HG03460 (cell line): ENCODE measurements around the gene KIF23.

Experiments
- ATAC-seq: cut with Tn5 transposase; IDR thresholded peaks from one replicate; pipeline ENCODE4 v1.9.1; 2021; ENCODE audit not compliant: unreplicated experiment

KIF23 gene

DNA sequence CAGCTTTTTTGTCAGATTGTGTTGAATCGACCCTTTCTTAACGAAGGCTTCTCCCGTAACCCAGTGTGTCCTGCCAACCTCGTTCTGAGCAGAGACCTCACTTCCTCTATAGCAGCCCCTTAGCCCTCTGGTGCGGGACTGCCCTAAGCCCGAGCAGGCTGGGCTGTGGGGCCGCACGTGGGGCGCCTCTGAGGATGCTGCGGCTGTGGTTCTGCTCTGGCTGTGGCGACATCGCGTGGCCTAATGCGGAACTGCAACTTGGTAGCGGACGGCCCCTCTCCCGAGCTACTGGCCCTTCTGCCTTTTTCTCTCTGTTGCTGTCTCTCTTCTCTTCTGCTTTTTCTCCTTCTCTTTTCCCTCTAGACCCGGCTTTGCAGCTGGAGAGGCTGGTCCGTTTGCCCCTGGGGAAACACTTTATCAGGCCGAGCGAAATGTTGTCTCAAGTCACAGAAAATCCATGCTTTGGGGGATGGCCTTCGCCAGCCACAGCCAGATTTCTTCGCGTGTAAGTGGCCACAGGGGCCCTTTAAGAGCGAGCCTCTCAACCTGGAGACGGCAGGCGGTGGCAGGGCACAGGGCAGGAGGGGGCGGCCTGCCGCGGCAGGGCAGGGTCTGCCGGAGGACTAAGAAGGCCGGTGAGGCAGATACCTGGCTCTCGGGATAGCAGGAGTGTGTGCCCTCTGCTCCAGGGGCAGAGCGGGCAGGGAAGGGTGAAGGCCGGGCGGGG is 19.4 kb upstream of the KIF23 start:
- no peak for ATAC-seq

DNA sequence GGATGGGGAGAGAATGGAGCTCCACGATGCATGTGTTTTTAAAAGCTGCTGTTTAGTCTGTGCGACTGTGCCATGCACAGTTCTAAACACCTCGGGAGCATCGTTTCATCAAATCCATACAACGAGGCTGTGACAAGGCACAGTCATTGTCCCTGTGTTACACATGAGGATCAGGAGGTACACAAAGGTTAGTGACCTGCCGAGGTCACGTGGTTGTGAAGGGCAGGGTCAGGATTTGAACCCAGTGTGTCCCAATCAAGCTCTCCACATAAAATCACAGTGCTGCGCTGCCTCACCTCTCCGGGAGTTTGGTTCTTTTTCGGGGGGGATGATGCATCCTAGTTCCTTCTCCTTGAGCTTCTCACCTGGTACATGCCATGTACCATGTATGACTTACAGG is 18.7 kb upstream of the KIF23 start:
- ATAC-seq: no peak

DNA sequence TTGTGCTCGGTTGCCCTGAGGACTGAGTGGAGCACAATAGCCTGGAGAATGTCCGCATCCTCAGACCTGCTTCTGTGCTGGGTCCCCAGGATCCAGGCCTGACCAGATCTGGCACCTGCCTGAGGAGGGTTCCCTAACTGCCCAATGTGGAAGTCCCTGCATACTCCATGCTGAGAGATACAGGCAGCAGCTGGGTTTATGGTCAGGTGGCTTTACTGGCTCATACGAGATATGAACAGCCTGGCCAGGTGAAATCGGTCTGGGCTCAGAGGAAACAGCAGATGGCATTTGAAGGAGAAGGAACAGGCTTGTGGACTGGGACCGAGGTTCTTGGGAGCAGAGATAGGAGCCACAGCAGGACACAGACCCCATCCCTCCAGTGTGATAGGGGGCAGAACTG is 18.2 kb upstream of the KIF23 start:
- ATAC-seq: no peak

DNA sequence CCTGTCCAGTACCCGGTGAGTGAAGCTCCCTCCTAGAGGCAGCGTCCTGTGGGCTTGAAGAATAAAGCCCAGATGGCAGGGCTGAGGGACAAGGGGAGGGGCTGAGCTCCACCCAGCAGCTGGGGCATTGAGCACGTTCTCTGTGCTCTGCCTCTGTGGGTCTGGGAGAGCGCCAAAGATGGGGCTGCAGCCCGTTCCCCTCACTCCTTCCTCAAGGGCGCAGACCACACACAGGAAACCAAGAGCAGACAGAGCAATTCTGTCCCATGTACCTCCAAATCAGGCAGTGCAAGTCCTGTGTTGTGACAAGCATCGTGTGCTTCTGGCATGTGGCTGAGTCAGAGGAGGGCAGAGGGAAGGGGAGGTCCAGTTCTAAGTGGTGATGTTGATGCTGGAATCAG is 15.7 kb upstream of the KIF23 start:
- ATAC-seq: no peak

DNA sequence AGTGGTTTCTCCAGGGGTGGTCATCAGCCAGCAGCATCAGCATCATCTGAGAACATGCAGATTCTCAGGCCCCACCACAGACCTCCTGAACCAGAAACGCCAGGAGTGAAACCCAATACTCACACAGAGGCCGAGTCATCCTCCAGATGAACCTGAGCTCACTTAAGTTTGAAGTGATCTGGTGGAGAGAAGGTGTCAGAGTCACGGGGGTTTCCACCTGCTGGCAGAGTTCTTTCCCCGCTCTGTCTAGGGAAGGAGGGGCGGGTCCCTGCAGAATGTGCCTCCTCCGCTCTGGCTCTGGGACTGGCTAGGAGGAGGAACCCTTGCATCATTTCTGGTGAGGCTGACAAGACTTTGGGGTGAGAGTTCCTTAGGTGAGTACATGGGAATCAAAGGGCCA is 13.3 kb upstream of the KIF23 start:
- no peak for ATAC-seq

DNA sequence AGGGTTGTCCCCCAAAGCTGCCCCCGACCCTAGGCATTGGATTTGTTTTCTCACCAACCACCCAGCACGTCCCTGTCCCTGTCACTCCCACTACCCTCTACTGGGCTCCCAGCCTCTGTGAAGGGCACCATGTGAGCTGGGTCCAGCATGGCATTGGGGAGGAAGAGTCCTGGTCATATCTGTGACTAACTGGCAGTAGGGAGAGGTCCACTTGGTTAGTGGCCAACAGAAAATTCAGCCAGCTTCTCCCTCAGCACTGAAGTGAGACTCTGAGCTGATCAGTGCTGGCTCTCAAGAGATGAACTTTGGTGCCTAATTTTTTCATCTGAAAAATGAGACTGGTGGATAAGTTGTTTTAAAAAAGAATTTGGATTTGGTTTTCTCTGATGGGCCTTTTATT is 11.3 kb upstream of the KIF23 start:
- no peak for ATAC-seq

DNA sequence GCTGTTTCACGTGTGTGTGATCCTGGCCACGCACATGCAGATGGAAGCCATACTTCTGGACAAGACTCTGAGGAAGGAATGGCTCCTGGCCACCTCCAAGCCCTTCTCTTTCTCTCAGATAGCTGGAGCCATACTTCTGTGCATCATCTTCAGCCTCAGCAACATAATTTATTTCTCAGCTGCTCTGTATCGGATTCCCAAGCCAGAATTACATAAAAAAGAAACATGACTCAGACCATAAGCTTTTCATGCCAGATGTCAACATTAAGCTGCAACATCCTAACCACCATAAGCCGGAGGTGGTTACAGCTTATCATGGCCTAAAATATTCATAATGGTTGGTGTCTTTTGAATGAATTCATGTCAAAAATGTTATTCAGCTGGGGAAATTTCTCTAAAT is 10.6 kb upstream of the KIF23 start:
- no peak for ATAC-seq

DNA sequence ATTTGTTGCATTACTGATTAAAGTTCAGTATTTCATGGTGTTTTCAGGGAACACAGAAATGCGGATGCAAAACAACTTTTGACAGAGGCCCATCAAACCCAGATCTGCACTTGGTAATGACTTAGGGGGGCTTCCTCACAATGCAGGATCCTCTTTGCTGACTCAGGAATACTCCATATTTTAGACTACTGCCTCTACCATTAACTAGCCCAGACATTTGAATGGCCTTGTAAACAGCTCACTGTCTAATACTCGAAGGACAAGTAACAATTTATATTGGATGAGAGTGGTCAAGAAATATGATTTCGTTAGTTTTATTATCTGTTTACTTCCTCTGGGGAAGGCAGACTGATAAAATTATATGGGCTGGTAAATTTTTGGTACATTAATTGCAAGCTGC is 9.0 kb upstream of the KIF23 start:
- ATAC-seq: no peak

DNA sequence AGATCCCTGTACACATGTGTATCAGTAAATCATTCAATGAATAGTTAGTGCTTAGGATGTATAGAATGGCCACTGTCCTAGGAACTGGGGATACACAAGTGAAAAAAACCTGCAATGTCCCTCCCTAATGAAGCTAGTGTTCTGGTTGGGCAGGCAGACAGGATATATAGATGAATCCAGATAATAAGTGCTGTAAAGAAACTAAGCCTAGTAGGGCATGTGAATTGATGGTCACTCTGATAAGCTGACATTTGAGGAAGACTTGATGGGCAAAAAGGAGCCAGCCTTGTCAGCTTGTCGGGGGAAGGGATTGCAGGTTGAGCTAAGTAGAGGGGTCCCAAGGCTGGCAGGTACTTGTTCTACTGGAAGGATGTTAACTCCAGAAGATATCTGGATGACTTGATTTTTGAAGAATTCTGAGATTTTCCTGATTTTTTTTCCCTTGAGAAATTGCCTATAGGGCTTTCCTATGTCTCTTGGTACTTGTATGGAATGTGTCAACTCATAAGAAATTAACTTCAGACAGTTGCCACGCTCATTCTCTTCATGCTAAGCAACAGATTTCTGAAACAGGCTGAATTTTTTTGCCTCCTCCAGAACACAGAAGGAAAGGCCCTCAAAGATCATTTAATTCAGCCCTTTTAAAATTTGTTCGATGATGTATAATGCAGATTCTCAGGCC is 6.3 kb upstream of the KIF23 start:
- no peak for ATAC-seq

DNA sequence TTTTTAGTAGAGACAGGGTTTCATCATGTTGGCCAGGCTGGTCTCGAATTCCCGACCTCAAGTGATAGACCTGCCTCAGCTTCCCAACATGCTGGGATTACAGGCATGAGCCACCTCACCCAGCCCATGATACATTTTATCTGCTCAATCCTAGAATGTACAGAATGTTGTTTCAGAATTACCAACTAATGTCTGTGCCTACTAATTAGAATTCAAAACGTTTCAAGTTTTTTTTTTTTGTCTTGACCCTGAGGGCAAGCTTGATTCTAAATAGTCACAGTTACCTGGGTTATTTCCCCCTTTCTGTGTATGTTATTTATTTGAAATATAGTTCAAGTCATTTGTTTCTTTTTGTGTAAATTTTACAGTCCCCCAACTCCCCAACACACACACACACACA is 5.3 kb upstream of the KIF23 start:
- no peak for ATAC-seq

DNA sequence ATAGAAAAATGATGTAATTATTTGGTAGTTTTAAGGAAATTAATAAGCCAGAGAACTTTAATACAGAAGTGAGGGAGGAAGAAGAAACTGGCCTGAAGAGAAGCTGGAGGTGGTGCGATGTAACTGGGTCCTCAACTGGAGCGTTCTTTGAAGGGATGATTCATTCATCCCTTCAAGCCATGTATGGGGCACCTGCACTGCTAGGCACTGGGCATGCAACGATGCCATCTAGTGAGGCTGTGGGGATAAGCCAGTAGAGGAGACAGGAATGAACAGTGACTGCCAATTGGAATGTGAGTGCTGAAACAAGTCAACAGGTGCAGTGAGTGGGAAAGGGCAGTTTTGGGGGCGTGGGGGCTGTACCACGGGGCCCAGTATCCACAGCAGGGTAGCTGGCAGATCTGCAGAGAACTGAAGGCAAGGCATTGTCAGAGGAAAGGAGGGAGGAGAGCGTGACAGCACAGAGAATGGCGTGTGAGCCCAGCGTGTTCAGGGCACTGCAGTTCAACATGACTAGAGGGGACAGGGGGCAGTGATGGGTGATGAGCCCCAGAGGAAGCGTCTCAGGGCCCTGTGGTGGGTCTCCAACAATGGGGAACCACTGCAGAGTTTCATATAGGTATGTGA is 3.8 kb upstream of the KIF23 start:
- ATAC-seq: no peak

DNA sequence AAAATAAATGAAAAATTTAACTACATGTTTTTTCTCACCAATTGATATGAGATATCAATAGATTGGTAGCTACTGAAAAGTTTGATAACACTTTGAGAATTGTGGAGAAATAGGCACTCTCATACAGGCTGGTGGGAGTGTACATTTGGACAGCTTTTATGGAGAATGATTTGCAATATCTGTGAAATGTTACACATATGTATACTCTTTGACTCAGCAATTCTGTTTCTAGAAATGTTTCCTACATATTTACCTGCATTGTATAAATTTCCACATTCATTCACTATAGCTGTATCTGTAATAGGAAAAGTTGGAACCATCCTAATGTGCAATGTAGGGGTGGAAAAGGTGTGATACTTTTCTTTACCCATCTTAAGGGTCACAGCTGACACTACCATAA is 1.9 kb upstream of the KIF23 start:
- no peak for ATAC-seq

DNA sequence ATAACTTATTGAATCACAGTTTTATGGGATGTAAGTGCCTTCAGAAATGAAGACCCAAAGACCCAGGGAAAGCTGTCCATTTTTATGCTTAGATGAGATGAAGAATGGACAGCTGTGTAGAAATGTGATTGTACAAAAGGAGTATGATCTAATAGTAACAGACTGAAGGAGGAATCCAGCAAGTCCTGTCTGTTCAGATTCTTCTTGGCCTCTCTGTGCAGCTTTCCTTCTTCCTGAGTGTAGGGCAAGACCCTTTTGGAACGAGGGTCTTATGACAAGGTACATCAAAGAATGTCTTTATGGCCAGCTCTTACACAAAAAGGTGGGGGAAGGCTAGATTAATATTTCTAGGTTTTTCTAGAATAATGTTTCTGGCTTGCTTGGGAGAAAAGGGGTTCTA is 1.4 kb upstream of the KIF23 start:
- no peak for ATAC-seq

DNA sequence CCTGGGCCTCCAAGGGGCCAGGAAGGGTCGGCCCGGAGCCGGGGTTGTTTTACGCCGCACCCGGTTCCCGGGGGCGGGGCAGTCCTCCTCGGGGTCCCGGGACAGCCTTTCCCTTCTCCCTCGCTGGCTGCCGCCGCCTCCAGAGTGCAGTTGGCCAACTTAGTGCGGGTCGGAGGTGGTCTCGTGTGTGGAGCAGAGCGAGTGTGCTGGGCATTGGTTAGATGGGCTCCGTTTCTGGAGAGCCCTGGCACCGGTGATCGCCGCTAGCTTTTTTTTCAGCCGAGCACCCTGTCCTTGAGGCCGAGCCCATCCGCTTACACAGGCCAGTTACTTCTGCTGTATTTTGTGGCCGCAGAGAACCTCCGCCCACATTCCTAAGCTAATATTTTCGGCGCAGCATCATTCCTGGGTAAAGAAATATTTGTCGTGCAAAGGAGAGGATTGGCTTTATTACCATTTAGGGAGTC is 585 bp downstream of the KIF23 start:
- ATAC-seq: peak; percentile 49

DNA sequence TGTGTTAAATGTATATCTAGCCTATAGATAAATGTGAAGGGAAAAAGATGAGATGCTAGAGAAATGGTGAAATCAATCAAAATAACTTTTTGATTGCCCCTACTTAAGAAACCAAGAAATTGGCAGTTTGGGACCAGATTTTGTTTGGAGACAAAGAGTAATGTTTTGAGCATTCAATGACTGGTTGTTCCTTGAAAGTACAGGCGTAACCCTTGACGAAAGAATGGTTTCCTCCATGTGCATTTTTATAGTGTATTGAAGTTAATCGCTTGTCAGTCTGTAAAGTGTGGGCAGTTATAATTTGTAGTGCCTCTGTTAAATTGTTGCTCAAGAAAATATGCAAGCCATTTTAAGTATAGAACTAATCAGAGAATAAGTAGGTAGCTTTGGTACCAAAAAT is 1.2 kb downstream of the KIF23 start:
- no peak for ATAC-seq

DNA sequence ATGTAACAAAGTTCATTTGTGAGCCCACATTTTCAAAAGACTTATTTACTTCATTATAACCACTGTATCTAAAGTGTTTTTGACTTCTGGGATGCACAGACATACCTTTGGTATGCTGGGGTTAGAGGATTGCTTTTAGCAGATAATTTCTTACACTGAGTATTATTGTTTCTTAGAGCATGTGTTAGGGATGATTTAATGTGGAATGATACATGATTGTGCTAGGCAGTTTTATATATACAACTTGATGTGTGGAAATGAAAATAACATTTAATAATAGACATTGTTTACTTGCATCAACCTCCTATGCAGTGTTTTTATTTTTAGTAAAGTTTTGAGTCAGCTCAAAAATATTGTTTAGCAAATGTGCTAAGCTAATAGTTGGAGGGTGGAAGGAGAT is 3.4 kb downstream of the KIF23 start:
- ATAC-seq: no peak

DNA sequence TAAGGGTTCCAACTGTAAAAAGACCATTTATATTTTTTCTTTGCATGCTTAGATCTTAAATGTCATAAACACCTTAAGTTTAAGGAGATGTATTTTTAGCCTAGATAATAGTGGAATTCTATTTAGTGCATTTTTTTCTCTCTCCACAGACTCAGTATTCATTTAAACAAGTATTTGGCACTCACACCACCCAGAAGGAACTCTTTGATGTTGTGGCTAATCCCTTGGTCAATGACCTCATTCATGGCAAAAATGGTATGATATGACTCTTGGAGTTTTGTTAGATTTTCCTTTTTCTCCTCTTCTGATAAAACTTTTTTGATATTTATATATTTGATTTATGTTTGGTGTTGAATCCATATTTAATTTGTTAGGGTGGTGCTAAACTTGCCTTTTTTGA is 7.3 kb downstream of the KIF23 start:
- no peak for ATAC-seq

DNA sequence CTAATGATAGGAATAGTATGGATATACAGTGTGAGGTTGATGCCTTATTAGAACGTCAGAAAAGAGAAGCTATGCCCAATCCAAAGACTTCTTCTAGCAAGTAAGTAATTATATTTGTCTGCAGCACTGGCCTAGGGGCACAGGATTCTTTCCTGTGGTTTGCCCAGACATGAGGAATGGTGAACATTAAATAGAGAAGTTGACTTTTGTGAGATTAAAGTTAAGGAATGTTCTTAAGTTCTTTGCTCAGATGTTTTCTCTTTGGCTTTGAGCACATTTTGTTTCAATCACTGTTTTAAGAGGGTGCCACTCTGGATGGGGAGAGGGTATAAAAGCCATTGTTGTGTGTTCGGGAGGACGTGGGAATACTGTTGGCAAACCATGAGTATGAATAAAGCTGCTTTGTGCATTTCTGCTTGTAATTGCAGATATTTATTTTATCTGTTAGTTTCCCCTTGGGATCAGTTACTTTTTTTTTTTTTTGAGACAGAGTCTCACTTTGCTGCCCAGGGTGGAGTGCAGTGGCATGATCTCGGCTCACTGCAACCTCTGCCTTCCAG is 8.3 kb downstream of the KIF23 start:
- ATAC-seq: no peak

DNA sequence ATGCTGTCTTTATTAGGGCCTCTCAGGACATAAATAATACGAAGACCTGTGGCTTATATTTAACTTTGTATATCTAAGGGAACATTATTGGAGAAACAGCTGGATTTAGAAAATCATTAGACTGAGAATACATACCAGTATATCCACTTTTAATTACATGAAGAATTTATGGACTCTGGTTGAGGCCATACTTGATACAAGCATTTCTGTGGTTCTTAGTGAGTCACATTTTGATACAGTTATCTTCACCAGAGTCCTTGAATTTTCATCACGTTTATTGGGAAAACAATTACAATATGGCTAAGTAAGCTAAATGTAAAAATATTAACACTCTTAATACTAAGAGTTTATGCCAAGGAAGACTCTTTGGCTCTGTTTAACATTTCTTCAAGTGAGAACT is 9.9 kb downstream of the KIF23 start:
- no peak for ATAC-seq

DNA sequence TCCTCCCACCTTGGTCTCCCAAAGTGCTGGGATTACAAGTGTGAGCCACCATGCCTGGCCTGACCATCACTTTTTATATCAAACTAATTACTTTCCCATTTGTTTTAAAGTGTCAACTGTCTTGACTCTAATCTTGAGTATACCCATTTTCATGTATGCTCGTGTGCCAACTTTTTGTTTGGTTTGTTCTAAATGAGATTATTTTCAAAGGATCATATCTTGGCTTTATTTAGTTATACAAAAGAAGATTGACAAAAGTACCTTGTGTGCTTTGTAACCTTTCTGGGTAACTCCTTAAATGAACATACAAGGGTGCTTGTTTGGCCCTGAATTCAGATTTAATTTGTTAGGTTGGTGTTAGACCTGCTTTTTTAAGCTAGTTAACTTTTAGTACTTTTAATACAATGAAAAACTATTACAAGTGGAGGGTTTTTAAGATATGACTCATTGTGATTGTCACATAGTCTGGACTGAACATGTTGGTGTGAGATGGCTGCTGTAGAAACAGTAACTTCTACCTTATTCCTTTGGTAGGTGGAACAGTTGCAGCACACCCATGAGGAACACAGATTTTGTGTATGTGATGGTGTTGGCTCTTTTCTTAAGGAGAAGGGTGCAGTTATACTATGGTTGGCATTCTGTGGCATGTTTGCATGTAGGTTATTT is 10.7 kb downstream of the KIF23 start:
- ATAC-seq: no peak

DNA sequence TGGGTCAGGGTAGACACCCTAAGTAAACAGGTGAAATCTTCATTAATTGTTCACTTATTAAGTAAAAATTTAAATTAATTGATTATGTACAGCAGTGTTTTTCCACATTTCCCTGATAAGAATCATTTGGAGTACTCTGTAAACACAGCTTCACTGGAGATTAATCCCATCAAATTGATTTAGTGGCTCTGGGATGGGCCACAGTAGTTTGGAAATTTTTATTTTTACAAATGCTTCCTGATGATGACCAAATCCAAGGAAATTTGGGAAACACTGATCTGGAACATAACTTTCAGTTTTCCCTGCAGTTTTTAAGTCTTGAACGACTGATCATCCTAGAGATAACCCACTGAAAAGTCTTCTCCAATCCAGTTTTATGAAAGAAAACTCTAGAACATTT is 19.7 kb downstream of the KIF23 start:
- ATAC-seq: no peak

DNA sequence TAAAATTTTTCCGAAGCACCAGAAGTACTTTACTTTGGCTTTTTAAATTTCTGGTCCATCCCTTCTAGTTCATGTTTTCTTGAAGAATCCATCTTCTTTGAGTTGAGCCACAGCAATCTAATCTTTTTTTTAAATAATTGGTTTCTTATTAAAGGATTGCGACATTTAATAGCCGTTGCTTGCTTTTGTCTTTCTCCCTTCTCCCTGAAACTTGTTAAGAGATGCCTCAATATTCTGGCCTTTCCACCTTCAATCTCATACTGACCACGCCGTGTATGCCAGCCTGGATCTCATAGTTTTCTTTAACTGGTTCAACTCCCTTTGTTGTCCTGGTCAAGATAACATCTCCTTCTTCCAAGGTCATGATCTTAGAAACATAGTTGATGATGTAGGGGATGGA is 20.1 kb downstream of the KIF23 start:
- no peak for ATAC-seq
